ENCODE data around the gene LRP2. TPM values are rescaled to one million over a fixed set of nuclear protein-coding genes. Genes with fewer than 3 reads are reported as not detected.

LRP2 gene
- polyA plus RNA-seq, 1 of the 3 experiments (the other 2 are of a cell fraction), result not detected

- H3K9me2 ChIP-seq, result no peaks in the 10 kb centered on the region
- H3K4me3 ChIP-seq (ENCODE audit: low read depth in 2 of 2, low read length in 1 of 2), result no peak overlapping the region
- no peaks in the 10 kb centered on the region for H3K4me1 ChIP-seq (ENCODE audit: control insufficient read depth in 1 of 2, insufficient read depth in 2 of 2, low read depth in 1 of 2, low read length in 1 of 2)
- no peaks in the 10 kb centered on the region for H4K20me1 ChIP-seq (ENCODE audit: insufficient read depth)
- POLR2A ChIA-PET, result no interaction called here
- H3K4me2 ChIP-seq, result no peak overlapping the region
- H3F3A ChIP-seq (replicated peaks; ENCODE audit: insufficient read depth), result no peaks in the 10 kb centered on the region
- no peaks in the 10 kb centered on the region for H3K36me3 ChIP-seq (replicated peaks in 1 of 2; ENCODE audit: control insufficient read depth in 1 of 2, insufficient read depth in 2 of 2, low read length in 1 of 2)
- no peaks in the 10 kb centered on the region for H3K9me3 ChIP-seq
- no peak overlapping the region for H3K27ac ChIP-seq (ENCODE audit: low read depth in 2 of 2, low read length in 1 of 2)
- 31% methylated on average over 2 of the region's 2 CpGs for WGBS (ENCODE audit: low lambda C conversion rate)
- no peaks in the 10 kb centered on the region for H3K27me3 ChIP-seq (ENCODE audit: insufficient read depth)
- no peak overlapping the region for H3K9ac ChIP-seq
- H3K79me2 ChIP-seq (ENCODE audit: insufficient read depth), result no peaks in the 10 kb centered on the region
- CTCF ChIA-PET, result no interaction called here
- DNase-seq, result no peak
- H2AFZ ChIP-seq (ENCODE audit: low read depth), result no peak overlapping the region
- TF ChIP-seq USF2 (IDR thresholded peaks at IDR 0.05; ENCODE audit: borderline replicate concordance, low read depth, low read length), result no peak
- TF ChIP-seq JUND (IDR thresholded peaks at IDR 0.05), result no peak
- no peak for TF ChIP-seq EP300 (IDR thresholded peaks at IDR 0.05; ENCODE audit: borderline replicate concordance in 1 of 2, low read depth in 1 of 2, low read length in 1 of 2)
- TF ChIP-seq MXI1 (IDR thresholded peaks at IDR 0.05; ENCODE audit: low read depth, low read length), result no peak
- no peak for TF ChIP-seq NFIC (IDR thresholded peaks at IDR 0.05; ENCODE audit: borderline replicate concordance)
- TF ChIP-seq FOSL2 (IDR thresholded peaks at IDR 0.05; ENCODE audit: borderline replicate concordance, low read depth), result no peak
- TF ChIP-seq RCOR1 (IDR thresholded peaks at IDR 0.05; ENCODE audit: low read length), result no peak
- no peak for TF ChIP-seq ELF1 (IDR thresholded peaks at IDR 0.05)
- TF ChIP-seq MEF2A (IDR thresholded peaks at IDR 0.05; ENCODE audit: borderline replicate concordance, low read depth), result no peak
- TF ChIP-seq TEAD4 (IDR thresholded peaks at IDR 0.05; ENCODE audit: borderline replicate concordance, insufficient read depth), result no peak
- no peak for TF ChIP-seq RXRA (IDR thresholded peaks at IDR 0.05; ENCODE audit: borderline replicate concordance, low read depth)
- TF ChIP-seq TCF12 (IDR thresholded peaks at IDR 0.05), result no peak
- TF ChIP-seq FOXJ3 (CRISPR knock-in tag; IDR thresholded peaks at IDR 0.05), result no peak
- TF ChIP-seq YY1 (IDR thresholded peaks at IDR 0.05; ENCODE audit: low read depth), result no peak
- TF ChIP-seq GABPA (IDR thresholded peaks at IDR 0.05; ENCODE audit: low read depth), result no peak
- TF ChIP-seq FOXM1 (IDR thresholded peaks at IDR 0.05; ENCODE audit: low read depth), result no peak
These were observed 12.8 kb downstream of the LRP2 start for GRCh38 chr2:169349535-169349934.

- no peaks in the 10 kb centered on the region for H3K9me2 ChIP-seq
- no peak overlapping the region for H3K4me3 ChIP-seq (ENCODE audit: low read depth in 2 of 2, low read length in 1 of 2)
- no peaks in the 10 kb centered on the region for H3K36me3 ChIP-seq (replicated peaks in 1 of 2; ENCODE audit: control insufficient read depth in 1 of 2, insufficient read depth in 2 of 2, low read length in 1 of 2)
- H4K20me1 ChIP-seq (ENCODE audit: insufficient read depth), result no peaks in the 10 kb centered on the region
- no peaks in the 10 kb centered on the region for H3K79me2 ChIP-seq (ENCODE audit: insufficient read depth)
- no peaks in the 10 kb centered on the region for H3K27me3 ChIP-seq (ENCODE audit: insufficient read depth)
- ChIA-PET POLR2A (no interaction called here), CTCF (no interaction called here)
- DNase-seq, result no peak
- H2AFZ ChIP-seq (ENCODE audit: low read depth), result no peak overlapping the region
- H3K4me1 ChIP-seq (ENCODE audit: control insufficient read depth in 1 of 2, insufficient read depth in 2 of 2, low read depth in 1 of 2, low read length in 1 of 2), result no peaks in the 10 kb centered on the region
- H3K9me3 ChIP-seq, result no peaks in the 10 kb centered on the region
- H3F3A ChIP-seq (replicated peaks; ENCODE audit: insufficient read depth), result no peaks in the 10 kb centered on the region
- no peak overlapping the region for H3K4me2 ChIP-seq
- WGBS (ENCODE audit: low lambda C conversion rate), result 12% methylated on average over 6 of the region's 6 CpGs
- H3K27ac ChIP-seq (ENCODE audit: low read depth in 2 of 2, low read length in 1 of 2), result no peak overlapping the region
- H3K9ac ChIP-seq, result no peak overlapping the region
- TF ChIP-seq RXRA (IDR thresholded peaks at IDR 0.05; ENCODE audit: borderline replicate concordance, low read depth), result no peak
These were observed 13.9 kb downstream of the LRP2 start for GRCh38 chr2:169348321-169349024.
